Tibial nerve (tissue), 4 donors: Measurements from ENCODE around the gene SLC43A3. TPM values are rescaled to one million over a fixed set of nuclear protein-coding genes. Genes with fewer than 3 reads are reported as not detected.

Experiments
- DNase-seq, 2 donors: peaks; one replicate each; pipeline ENCODE4 v3.0.0-alpha.2; 2019; ENCODE audit warnings: low spot score in 2 of 2
- H3K27ac ChIP-seq, 4 donors: fragments of 200-600 bp; sonication (generic) in 3 of 4; one replicate each; pipeline ENCODE4 v1.5.1; 2017 to 2019; ENCODE audit warnings: mild to moderate bottlenecking in 1 of 4
- H3K27me3 ChIP-seq, 2 donors: fragments of 200-600 bp; sonication (generic) in 1 of 2; one replicate each; pipeline versions ENCODE4 v1.5.1 to v1.6.0; 2017 to 2019
- H3K36me3 ChIP-seq, 3 donors: fragments of 200-600 bp; sonication (generic); one replicate each; pipeline ENCODE4 v1.5.1; 2018 to 2019
- H3K4me1 ChIP-seq, 4 donors: fragments of 200-600 bp; sonication (generic) in 3 of 4; one replicate each; pipeline ENCODE4 v1.5.1; 2017 to 2019
- H3K4me3 ChIP-seq, 4 donors: fragments of 200-600 bp; sonication (generic) in 3 of 4; one replicate each; pipeline ENCODE4 v1.5.1; 2017 to 2019; ENCODE audit warnings: mild to moderate bottlenecking in 1 of 4, moderate library complexity in 1 of 4
- H3K9me3 ChIP-seq, 4 donors: fragments of 200-600 bp; sonication (generic) in 3 of 4; one replicate each; pipeline ENCODE4 v1.5.1; 2017 to 2019
- EP300 ChIP-seq, 2 donors: sonication (generic); formaldehyde crosslinking; IDR thresholded peaks; one replicate each; pipeline ENCODE4 v1.6.1; 2017; ENCODE audit warnings: antibody characterized with exemption in 2 of 2, mild to moderate bottlenecking in 1 of 2
- POLR2A ChIP-seq, 2 donors: fragments of 450-650 bp; IDR thresholded peaks; one replicate each; pipeline ENCODE4 v1.6.1; 2017; ENCODE audit warnings: antibody characterized with exemption in 2 of 2, mild to moderate bottlenecking in 2 of 2, moderate library complexity in 2 of 2
- WGBS, 2 donors: methylation state at CpG; one replicate each; pipeline ENCODE4 v1.1.5; 2018; 5-methylcytosine and 5-hydroxymethylcytosine counted together
- total RNA-seq, 4 donors: library from RNA; depleted of rRNA; stranded (reverse); fragments of >200 nt; gene quantifications; one replicate each; pipeline ENCODE4 v1.1.0, GENCODE V29; 2016
- TF ChIP-seq, protein P1 (sequence below), 5 experiments: fragments of 200-600 bp in 3 of 5; fragments of 450-650 bp in 2 of 5; sonication (generic) in 3 of 5; IDR thresholded peaks; one replicate each; pipeline ENCODE4 v1.5.1; 2016 to 2019; ENCODE audit warnings: antibody characterized with exemption in 5 of 5, mild to moderate bottlenecking in 3 of 5, moderate library complexity in 2 of 5

SLC43A3 gene
- total RNA-seq, 4 donors from 2014 or later, result 42.2 to 110 (median 94.7) TPM

DNA sequence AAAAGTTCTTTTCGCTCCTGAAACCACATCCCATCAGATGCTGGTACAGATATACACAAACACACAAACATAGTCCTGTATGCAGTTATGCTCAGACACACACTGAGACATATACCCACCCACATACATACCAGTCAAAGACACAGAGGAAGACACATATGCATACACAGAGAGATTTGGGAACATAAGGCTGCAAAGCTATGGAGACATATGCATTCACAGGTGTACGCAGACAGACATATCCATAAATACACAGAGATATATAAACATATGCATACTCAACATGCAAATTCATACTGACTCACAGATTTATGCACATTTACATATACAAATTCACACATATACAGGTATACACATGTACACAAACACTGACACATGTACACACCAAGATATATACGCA is 52.0 kb downstream of the SLC43A3 start:
- H3K27me3 ChIP-seq, result no peaks in the 10 kb centered on the region
- DNase-seq, result no peak
- 92 to 97% methylated on average over 3 of the region's 3 CpGs for WGBS, 2 donors
- H3K4me3 ChIP-seq, result no peak overlapping the region
- no peaks in the 10 kb centered on the region for H3K36me3 ChIP-seq
- TF ChIP-seq POLR2A (IDR thresholded peaks at IDR 0.05) (no peak), EP300 (IDR thresholded peaks at IDR 0.05) (no peak)
- TF ChIP-seq, protein P1, sequence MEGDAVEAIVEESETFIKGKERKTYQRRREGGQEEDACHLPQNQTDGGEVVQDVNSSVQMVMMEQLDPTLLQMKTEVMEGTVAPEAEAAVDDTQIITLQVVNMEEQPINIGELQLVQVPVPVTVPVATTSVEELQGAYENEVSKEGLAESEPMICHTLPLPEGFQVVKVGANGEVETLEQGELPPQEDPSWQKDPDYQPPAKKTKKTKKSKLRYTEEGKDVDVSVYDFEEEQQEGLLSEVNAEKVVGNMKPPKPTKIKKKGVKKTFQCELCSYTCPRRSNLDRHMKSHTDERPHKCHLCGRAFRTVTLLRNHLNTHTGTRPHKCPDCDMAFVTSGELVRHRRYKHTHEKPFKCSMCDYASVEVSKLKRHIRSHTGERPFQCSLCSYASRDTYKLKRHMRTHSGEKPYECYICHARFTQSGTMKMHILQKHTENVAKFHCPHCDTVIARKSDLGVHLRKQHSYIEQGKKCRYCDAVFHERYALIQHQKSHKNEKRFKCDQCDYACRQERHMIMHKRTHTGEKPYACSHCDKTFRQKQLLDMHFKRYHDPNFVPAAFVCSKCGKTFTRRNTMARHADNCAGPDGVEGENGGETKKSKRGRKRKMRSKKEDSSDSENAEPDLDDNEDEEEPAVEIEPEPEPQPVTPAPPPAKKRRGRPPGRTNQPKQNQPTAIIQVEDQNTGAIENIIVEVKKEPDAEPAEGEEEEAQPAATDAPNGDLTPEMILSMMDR (IDR thresholded peaks at IDR 0.05), result no peak
- H3K4me1 ChIP-seq, result no peaks in the 10 kb centered on the region
- H3K9me3 ChIP-seq, result peaks cover 0 to 3% (median 0%) of the 10 kb centered on the region in 4 donors
- no peak overlapping the region for H3K27ac ChIP-seq

DNA sequence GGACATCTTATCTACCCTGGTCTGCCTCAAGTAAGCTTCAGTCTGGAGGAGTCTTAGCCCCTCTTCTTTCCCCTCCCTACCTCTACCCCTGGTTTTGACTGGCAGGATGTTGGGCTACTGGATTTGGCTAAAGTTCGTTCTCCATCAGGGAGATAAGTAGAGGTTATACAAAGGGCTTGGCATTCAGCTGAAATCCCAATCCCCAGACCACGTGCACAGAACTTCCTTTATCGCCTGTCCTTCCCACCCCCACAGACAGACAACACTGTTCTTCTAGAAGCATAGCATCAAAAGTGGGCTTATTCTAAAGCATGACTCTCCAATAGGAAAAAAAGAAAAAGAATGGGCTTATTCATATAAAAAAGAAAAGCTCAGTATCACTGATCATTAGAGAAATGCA is 53.8 kb downstream of the SLC43A3 start:
- Histone ChIP-seq H3K9me3 (peaks cover 0 to 3% (median 0%) of the 10 kb centered on the region in 4 donors), H3K27ac (no peak overlapping the region), H3K4me1 (no peaks in the 10 kb centered on the region), H3K36me3 (no peaks in the 10 kb centered on the region), H3K27me3 (no peaks in the 10 kb centered on the region), H3K4me3 (no peak overlapping the region)
- DNase-seq, result no peak
- TF ChIP-seq EP300 (IDR thresholded peaks at IDR 0.05) (no peak), POLR2A (IDR thresholded peaks at IDR 0.05) (no peak)
- TF ChIP-seq, protein P1 (IDR thresholded peaks at IDR 0.05), result no peak
- 17 to 32% methylated on average over 3 of the region's 3 CpGs for WGBS, 2 donors

DNA sequence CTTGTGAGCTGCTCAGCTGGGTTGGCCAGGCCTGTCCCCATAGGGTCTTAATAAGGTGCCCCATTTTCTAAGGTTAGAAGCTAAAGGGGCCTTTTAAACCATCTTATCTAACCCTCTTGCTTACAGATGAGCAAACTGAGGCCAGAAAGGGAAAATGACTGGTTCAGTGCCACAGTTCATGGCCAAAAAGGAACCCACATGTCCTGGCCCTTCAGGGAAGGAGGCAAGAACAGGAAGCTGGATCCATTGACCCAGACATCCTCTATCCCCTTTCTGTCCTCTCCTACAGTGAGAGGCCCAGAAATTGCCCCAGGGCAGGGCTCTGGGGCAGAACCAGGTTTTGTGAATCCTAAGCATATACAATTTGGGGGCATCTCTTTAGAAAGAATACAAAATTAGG is 56.0 kb downstream of the SLC43A3 start:
- H3K4me1 ChIP-seq, result no peaks in the 10 kb centered on the region
- H3K27ac ChIP-seq, result no peak overlapping the region
- H3K36me3 ChIP-seq, result no peaks in the 10 kb centered on the region
- H3K9me3 ChIP-seq, result peaks cover 0 to 3% (median 0%) of the 10 kb centered on the region in 4 donors
- no peak overlapping the region for H3K4me3 ChIP-seq
- TF ChIP-seq EP300 (IDR thresholded peaks at IDR 0.05), result no peak
- no peak for TF ChIP-seq POLR2A (IDR thresholded peaks at IDR 0.05)
- TF ChIP-seq, protein P1 (IDR thresholded peaks at IDR 0.05), result no peak
- no peak for DNase-seq
- H3K27me3 ChIP-seq, result no peaks in the 10 kb centered on the region

DNA sequence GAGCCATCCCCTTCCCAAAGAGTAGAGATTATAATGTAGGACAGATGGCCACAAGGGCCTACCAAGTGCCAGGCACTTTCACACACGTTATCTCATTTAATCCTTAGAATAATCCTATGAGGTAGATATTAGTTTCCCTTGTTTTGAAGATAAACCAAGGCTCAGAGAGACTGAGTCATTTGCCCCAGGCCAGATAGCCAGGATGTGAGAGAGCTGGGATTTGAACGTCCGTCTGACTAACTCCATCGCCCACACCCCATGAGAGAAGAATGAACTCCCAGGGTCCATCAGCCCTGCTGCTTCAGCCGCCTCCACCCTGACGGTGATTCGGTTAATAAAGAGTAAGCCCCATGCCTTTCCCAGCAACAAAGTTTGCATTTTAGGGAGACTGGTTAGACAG is 56.7 kb downstream of the SLC43A3 start:
- H3K27ac ChIP-seq, result no peak overlapping the region
- 67 to 73% methylated on average over 7 of the region's 7 CpGs for WGBS, 2 donors
- TF ChIP-seq POLR2A (IDR thresholded peaks at IDR 0.05) (no peak), EP300 (IDR thresholded peaks at IDR 0.05) (no peak)
- TF ChIP-seq, protein P1 (IDR thresholded peaks at IDR 0.05), result no peak
- no peaks in the 10 kb centered on the region for H3K4me1 ChIP-seq
- no peaks in the 10 kb centered on the region for H3K36me3 ChIP-seq
- H3K27me3 ChIP-seq, result no peaks in the 10 kb centered on the region
- H3K9me3 ChIP-seq, result peaks cover 0 to 3% (median 0%) of the 10 kb centered on the region in 4 donors
- no peak for DNase-seq
- H3K4me3 ChIP-seq, result no peak overlapping the region

DNA sequence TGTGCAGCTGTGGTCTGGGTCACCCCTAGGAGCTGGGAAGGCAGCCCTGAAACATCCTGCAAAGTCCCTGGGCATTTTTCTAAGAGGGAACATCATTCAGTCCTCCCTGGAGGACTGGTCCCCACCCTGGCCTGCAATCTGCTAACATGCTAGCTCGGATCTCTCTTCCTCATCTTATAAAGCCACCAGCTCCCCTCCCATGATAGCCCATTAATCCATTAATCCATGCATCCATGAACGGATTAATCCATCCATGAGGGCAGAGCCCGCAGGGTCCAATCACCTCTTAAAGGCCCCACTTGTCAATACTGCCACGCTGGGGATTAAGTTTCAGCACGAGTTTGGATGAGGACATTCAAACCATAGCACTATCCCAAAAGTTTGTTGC is 58.1 kb downstream of the SLC43A3 start:
- DNase-seq, result no peak
- Histone ChIP-seq H3K4me1 (no peaks in the 10 kb centered on the region), H3K27ac (no peak overlapping the region), H3K4me3 (no peak overlapping the region), H3K36me3 (no peaks in the 10 kb centered on the region), H3K27me3 (no peaks in the 10 kb centered on the region), H3K9me3 (peaks cover 0 to 3% (median 0%) of the 10 kb centered on the region in 4 donors)
- WGBS, 2 donors, result 79 to 80% methylated on average over 5 of the region's 5 CpGs
- no peak for TF ChIP-seq EP300 (IDR thresholded peaks at IDR 0.05)
- no peak for TF ChIP-seq POLR2A (IDR thresholded peaks at IDR 0.05)
- TF ChIP-seq, protein P1 (IDR thresholded peaks at IDR 0.05), result no peak
